Stomach (tissue), 4 donors: ENCODE data around the gene BIRC7.

ENCODE experiments used
- CTCF ChIP-seq, 7 experiments: fragments of 450-650 bp in 4 of 7; fragments of 200-600 bp in 3 of 7; sonication (generic) in 3 of 7; IDR thresholded peaks; one replicate each; pipeline ENCODE4 v1.5.1; 2016 to 2019; ENCODE audit warnings: antibody characterized with exemption in 7 of 7, control low read depth in 2 of 7, mild to moderate bottlenecking in 1 of 7
- EP300 ChIP-seq: sonication (generic); formaldehyde crosslinking; IDR thresholded peaks from one replicate; pipeline ENCODE4 v1.6.1; 2017; ENCODE audit warnings: antibody characterized with exemption
- POLR2A ChIP-seq, 4 donors: fragments of 450-650 bp; IDR thresholded peaks; one replicate each; pipeline ENCODE4 v1.6.1; 2016; ENCODE audit warnings: antibody characterized with exemption in 4 of 4, control low read depth in 2 of 4, mild to moderate bottlenecking in 1 of 4, moderate library complexity in 1 of 4

DNA sequence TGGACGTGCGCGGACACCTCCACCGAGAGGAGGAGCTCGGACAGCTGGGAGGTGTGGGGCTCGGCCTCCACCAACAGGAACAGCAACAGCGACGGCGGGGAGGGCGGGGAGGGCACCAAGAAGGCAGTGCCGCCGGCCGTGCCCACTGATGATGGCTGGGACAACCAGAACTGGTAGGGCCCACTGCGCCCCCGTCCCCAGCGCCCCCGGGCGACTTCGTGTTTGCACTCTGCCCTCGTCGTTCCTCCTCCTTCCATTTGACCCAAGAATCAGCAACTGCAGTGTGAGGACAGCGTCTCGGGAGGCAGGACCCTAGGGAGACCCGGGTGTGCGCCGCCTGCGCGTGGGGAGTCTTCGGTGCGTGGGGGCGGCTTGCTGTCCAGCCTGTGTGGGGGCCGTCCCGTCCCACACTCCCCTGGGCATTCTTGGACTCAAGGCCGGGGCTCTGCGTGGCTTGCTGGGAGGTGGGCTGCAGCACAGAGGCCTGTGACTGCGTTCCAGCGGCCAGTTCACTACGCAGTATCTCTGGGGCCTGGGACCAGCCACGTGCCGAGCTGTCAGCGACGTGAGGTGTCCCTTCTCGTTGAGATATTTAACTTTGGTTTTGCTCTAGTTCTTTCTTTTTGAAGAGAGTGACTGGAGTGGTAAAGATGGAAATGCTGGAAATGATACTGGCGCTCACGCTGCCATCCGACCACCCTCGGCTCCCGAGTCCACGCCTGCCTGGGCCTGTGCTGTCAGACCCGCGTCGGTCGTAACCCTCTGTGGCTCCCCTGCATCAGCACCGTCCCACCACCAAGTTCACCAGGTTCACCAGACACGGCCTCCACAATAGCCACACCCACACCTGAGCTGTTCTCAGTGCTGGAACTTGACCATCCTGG lies 52.2 kb downstream of the BIRC7 start:
- no peak for TF ChIP-seq CTCF (IDR thresholded peaks at IDR 0.05)
- TF ChIP-seq EP300, result no peak
- no peak for TF ChIP-seq POLR2A (IDR thresholded peaks at IDR 0.05)
